T-helper 2 cell treated with Interferon-gamma antibody and Interleukin-4, amounts not matched to agents 5 μg/mL and 100 μg/mL, for 36 hours (primary cell): ENCODE measurements around the gene FRAT2.
A peak's percentile ranks its signal among the peaks of the same experiment; 100 is the strongest.

ENCODE experiments used
- DNase-seq: peaks from one replicate; pipeline ENCODE4 v3.0.0; 2021; ENCODE audit warnings: low spot score
- H3K27ac Mint-ChIP-seq: one replicate; pipeline ENCODE4 v1.8.0; 2021; ENCODE audit warnings: mild to moderate bottlenecking, mixed read lengths
- H3K27me3 Mint-ChIP-seq: one replicate; pipeline ENCODE4 v1.8.0; 2021; ENCODE audit warnings: low read depth, mixed read lengths
- H3K36me3 Mint-ChIP-seq: one replicate; pipeline ENCODE4 v1.8.0; 2021; ENCODE audit warnings: low read depth, mixed read lengths
- H3K4me1 Mint-ChIP-seq: one replicate; pipeline ENCODE4 v1.8.0; 2021; ENCODE audit warnings: low read depth, mixed read lengths
- H3K4me3 Mint-ChIP-seq: one replicate; pipeline ENCODE4 v1.8.0; 2022; ENCODE audit warnings: mild to moderate bottlenecking, moderate library complexity, mixed read lengths
- H3K9me3 Mint-ChIP-seq: one replicate; pipeline ENCODE4 v1.8.0; 2021; ENCODE audit warnings: mixed read lengths

The FRAT2 gene

DNA sequence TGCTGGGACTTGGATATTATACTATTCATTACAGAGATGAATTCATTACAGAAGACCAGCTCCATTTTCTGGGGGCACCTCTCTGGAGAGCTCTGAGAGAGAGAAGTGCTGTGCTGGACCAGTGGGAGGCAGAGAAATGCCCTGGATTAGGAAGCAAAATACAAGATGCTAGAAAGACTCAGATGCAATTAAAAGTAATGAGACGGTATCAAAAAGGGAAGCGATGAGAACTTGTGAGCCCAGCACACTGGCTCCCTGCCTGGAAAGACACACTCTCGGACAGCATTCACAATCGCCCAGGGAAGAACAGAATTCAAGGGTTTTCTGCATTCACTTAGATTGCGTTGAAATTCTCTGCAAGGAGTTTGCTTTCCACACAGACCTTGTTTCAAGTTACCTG is 3.5 kb upstream of the FRAT2 start:
- Mint-ChIP-seq H3K36me3 (peaks cover 6% of the 10 kb centered on the region), H3K27me3 (peaks cover 34% of the 10 kb centered on the region), H3K9me3 (no peaks in the 10 kb centered on the region), H3K4me3 (no peak overlapping the region), H3K27ac (no peak overlapping the region), H3K4me1 (peaks cover 9% of the 10 kb centered on the region)
- no peak for DNase-seq

GRCh38 chr10:97336942-97337831 is 2.7 kb upstream of the FRAT2 start:
- DNase-seq, result no peak
- Mint-ChIP-seq H3K9me3 (no peaks in the 10 kb centered on the region), H3K27me3 (peaks cover 34% of the 10 kb centered on the region), H3K4me3 (no peak overlapping the region), H3K27ac (no peak overlapping the region), H3K4me1 (peaks cover 16% of the 10 kb centered on the region), H3K36me3 (peaks cover 7% of the 10 kb centered on the region)

DNA sequence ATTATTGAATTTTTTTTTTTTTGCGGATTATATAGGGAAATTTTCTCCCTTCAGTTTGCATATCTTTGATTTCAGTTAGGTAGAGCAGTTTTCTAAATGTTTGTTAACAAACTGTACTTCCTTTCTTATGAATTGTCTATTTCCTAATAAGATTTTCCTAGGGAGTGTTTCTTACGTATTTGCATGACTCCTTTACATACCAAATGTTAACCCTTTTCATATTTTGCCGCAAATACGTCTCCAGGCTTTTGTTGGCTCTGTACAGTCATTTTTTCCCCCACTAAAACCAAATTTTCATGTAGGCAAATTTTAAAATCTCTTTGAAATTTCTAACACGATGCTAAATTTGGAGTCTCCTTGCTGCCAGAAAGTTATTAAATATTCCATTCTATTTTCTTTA is 1.9 kb upstream of the FRAT2 start:
- peaks cover 7% of the 10 kb centered on the region for H3K36me3 Mint-ChIP-seq
- no peak for DNase-seq
- H3K27me3 Mint-ChIP-seq, result peaks cover 34% of the 10 kb centered on the region
- H3K4me1 Mint-ChIP-seq, result peaks cover 22% of the 10 kb centered on the region
- no peak overlapping the region for H3K27ac Mint-ChIP-seq
- no peak overlapping the region for H3K4me3 Mint-ChIP-seq
- no peaks in the 10 kb centered on the region for H3K9me3 Mint-ChIP-seq

DNA sequence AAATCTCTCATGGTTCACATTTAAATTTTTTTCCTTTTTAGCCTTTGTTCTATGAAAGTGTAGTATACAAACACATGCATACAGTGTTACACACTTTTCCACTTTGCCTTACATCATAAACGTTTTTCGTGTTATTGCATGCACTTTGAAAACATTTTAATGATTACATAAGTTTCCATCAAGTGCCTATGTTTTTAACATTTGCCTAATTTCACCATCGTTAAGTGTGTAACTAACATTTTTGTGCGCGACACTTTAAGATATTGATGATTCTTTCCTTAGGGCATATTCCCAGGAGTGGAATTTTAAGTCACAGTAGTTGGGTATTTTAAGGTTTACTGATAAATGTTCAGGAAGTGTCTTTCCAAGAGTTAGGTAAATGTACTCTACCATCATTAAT is 1.5 kb upstream of the FRAT2 start:
- peak overlapping the region; percentile 47 for H3K27ac Mint-ChIP-seq
- H3K9me3 Mint-ChIP-seq, result no peaks in the 10 kb centered on the region
- peaks cover 10% of the 10 kb centered on the region for H3K36me3 Mint-ChIP-seq
- H3K27me3 Mint-ChIP-seq, result peaks cover 34% of the 10 kb centered on the region
- no peak for DNase-seq
- peak overlapping the region; percentile 48 for H3K4me3 Mint-ChIP-seq
- H3K4me1 Mint-ChIP-seq, result peaks cover 25% of the 10 kb centered on the region

- Mint-ChIP-seq H3K27ac (peak overlapping the region; percentile 10), H3K27me3 (peaks cover 31% of the 10 kb centered on the region), H3K36me3 (peaks cover 11% of the 10 kb centered on the region), H3K9me3 (no peaks in the 10 kb centered on the region), H3K4me3 (peak overlapping the region; percentile 50), H3K4me1 (peaks cover 25% of the 10 kb centered on the region)
- no peak for DNase-seq
Observed at GRCh38 chr10:97335188-97335619, 675 bp upstream of the FRAT2 start.

DNA sequence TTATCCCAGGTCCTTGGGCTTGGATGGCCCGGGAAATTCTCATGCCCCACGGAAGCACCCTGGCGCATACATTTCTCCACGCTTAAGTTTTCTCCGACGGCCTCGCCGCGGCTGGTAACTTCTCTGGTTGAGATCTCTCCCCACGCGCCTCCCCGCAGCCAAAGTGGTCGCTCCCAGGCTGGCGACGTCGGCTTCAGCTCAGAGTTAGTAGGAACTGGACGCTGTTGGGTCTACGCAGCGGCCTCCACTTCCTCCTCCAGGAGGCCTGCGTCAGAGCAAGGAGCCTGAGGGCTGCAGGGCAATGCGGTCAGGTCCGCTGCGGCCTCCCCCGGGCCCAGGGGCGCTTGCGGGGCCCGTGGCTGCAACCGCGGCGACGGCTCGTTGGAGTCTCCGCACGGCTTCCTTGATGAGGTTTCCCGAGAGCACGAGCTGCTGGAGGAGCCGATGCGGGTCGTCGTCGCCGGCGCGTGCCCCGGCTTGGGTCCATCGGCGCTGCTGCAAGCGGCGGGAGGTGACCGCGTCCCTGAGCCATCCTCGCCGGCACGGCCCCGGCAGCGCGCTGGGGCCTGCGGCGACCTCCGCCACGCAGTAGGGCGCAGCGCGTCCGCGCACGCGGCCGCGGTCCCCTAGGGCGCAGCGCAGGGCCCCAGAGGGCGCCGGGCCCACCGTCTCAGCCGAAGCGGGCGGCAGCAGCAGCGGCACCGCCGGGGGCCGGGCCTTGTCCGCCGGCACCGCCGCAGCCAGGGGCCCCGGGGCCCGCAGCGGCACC is 744 bp downstream of the FRAT2 start:
- H3K27ac Mint-ChIP-seq, result peak overlapping the region; percentile 83
- H3K4me1 Mint-ChIP-seq, result peaks cover 36% of the 10 kb centered on the region
- H3K27me3 Mint-ChIP-seq, result peaks cover 27% of the 10 kb centered on the region
- H3K4me3 Mint-ChIP-seq, result peak overlapping the region; percentile 89
- peak; percentile 51 for DNase-seq
- peaks cover 21% of the 10 kb centered on the region for H3K36me3 Mint-ChIP-seq
- H3K9me3 Mint-ChIP-seq, result no peaks in the 10 kb centered on the region

GRCh38 chr10:97333351-97333600 is 1.3 kb downstream of the FRAT2 start:
- Mint-ChIP-seq H3K27ac (peak overlapping the region; percentile 83), H3K4me1 (peaks cover 41% of the 10 kb centered on the region), H3K27me3 (peaks cover 24% of the 10 kb centered on the region), H3K9me3 (no peaks in the 10 kb centered on the region), H3K36me3 (peaks cover 23% of the 10 kb centered on the region), H3K4me3 (peak overlapping the region; percentile 89)
- no peak for DNase-seq

DNA sequence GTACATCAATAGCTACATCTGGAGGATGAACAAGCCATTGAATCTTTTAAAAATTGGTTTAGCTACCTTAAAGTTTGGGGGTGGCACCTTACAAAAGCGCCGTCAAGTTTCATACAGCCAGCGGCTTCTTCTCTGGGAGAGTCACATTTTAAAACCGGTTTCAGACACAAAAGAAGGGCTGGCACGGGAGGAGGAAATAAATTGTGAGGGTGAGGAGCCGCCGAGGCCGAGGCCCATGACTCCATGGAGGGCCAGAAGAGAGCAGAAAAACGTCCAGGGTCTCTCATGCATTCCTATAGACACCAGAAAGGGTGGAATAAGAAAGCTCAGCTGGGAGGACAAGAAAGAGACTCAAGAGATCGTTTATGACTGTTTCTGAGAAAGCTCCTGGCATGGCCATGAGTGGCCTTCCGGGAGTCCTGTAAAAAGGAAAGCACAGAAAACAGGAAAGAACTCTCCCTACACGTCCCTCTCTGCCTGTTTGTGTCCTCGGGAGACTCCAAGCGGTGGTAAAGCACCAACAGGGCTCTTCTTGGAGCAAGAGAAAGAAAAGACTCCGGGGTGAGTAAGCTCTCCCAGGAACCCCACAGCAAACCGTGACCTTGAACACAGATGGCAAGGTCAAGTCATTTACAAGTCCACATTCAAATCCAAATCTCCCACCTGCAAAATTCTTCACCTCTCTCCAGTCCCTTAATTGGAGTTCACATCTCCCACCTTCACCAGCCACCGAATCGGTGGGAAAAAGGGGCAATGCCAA is 1.8 kb downstream of the FRAT2 start:
- Mint-ChIP-seq H3K27me3 (peaks cover 20% of the 10 kb centered on the region), H3K36me3 (peaks cover 25% of the 10 kb centered on the region), H3K27ac (peak overlapping the region; percentile 83), H3K4me1 (peaks cover 46% of the 10 kb centered on the region), H3K4me3 (peak overlapping the region; percentile 89), H3K9me3 (no peaks in the 10 kb centered on the region)
- no peak for DNase-seq

- Mint-ChIP-seq H3K36me3 (peaks cover 26% of the 10 kb centered on the region), H3K27ac (peak overlapping the region; percentile 42), H3K27me3 (peaks cover 4% of the 10 kb centered on the region), H3K4me3 (peak overlapping the region; percentile 62), H3K4me1 (peaks cover 55% of the 10 kb centered on the region), H3K9me3 (no peaks in the 10 kb centered on the region)
- no peak for DNase-seq
Observed at GRCh38 chr10:97331153-97331703, 3.3 kb downstream of the FRAT2 start.

GRCh38 chr10:97329766-97330165 is 4.8 kb downstream of the FRAT2 start:
- no peaks in the 10 kb centered on the region for H3K9me3 Mint-ChIP-seq
- peak overlapping the region; percentile 16 for H3K27ac Mint-ChIP-seq
- peaks cover 26% of the 10 kb centered on the region for H3K36me3 Mint-ChIP-seq
- peaks cover 56% of the 10 kb centered on the region for H3K4me1 Mint-ChIP-seq
- no peak for DNase-seq
- H3K4me3 Mint-ChIP-seq, result no peak overlapping the region
- H3K27me3 Mint-ChIP-seq, result no peaks in the 10 kb centered on the region

- Mint-ChIP-seq H3K9me3 (no peaks in the 10 kb centered on the region), H3K27ac (peak overlapping the region; percentile 62), H3K4me1 (peaks cover 56% of the 10 kb centered on the region), H3K4me3 (peak overlapping the region; percentile 55), H3K27me3 (no peaks in the 10 kb centered on the region), H3K36me3 (peaks cover 26% of the 10 kb centered on the region)
- DNase-seq, result peak; percentile 19
Observed at GRCh38 chr10:97328646-97329453, 5.7 kb downstream of the FRAT2 start.

DNA sequence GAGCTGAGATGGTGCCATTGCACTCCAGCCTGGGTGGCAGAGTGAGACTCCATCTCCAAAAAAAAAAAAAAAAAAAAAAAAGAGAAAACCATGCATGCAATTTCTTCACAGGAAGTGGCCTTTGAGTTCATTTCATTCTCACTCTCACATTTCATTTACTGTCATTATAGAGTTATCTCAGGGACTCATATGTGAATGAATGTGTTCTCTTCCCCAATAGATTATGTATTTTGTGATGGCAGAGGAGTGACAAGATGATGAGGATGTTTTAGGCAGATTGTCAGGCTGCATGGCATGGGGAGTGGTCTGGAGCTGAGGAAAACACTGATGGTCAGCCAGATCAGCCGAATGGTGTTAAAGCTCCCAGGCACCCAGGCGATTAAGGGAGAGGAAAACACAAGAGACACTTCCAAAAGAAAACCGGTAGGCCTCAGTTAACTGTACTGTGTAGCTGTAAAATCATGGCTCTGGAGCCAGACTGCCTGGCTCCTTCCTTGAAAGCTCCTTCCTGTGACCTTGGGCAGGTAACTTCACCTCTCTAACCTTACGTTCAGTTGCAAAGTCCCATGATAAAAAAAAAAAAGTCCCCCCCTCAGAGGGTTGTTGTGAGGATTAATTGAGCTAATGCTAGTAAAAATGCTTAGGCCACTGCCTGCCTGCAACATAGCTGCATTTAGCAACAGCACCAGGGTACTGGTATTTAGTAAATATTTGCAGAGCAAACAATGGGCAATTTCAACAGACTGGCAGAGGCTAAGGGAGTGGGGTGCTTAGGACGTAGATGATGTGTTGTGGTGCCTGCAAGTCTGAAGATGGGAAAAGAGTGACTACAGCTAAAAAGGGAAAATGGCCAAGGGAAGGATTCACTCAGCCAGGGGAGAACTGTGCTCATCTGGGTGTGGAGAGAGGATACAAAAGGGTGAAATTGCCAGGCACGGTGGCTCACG is 6.9 kb downstream of the FRAT2 start:
- no peaks in the 10 kb centered on the region for H3K9me3 Mint-ChIP-seq
- H3K27ac Mint-ChIP-seq, result peak overlapping the region; percentile 81
- peak overlapping the region; percentile 26 for H3K4me3 Mint-ChIP-seq
- H3K27me3 Mint-ChIP-seq, result no peaks in the 10 kb centered on the region
- no peak for DNase-seq
- H3K4me1 Mint-ChIP-seq, result peaks cover 46% of the 10 kb centered on the region
- H3K36me3 Mint-ChIP-seq, result peaks cover 19% of the 10 kb centered on the region
